ENCODE results near the gene MEF2D. TPM values are rescaled to one million over a fixed set of nuclear protein-coding genes. Genes with fewer than 3 reads are reported as not detected.

The MEF2D gene
- total RNA-seq, 1 experiment from 2014 or later: 18.3 TPM

- CTCF ChIA-PET: no interaction called here
- intact Hi-C loops (cut with micrococcal nuclease; ENCODE audit: unreplicated experiment): no loop called here
- peaks cover 12% of the 10 kb centered on the region for H3K36me3 ChIP-seq (ENCODE audit: insufficient read depth, low read length, poor library complexity, severe bottlenecking)
These were observed 48.8 kb upstream of the MEF2D start for GRCh38 chr1:156549390-156549789.

GRCh38 chr1:156547982-156548381 lies 47.4 kb upstream of the MEF2D start:
- H3K4me1 ChIP-seq (ENCODE audit: insufficient read depth, low read length, poor library complexity, severe bottlenecking): no peaks in the 10 kb centered on the region
- no peak overlapping the region for H3K4me3 ChIP-seq (ENCODE audit: low read depth, low read length, poor library complexity, severe bottlenecking)
- no TSS peak for BruUV-seq (replicated peaks)
- POLR2A ChIA-PET (ENCODE audit: low non-redundant PET): no interaction called here
- H3K36me3 ChIP-seq (ENCODE audit: insufficient read depth, low read length, poor library complexity, severe bottlenecking): peaks cover 8% of the 10 kb centered on the region
- intact Hi-C loops (cut with micrococcal nuclease; ENCODE audit: unreplicated experiment): no loop called here
- CTCF ChIA-PET: no interaction called here
- TF ChIP-seq CTCF (conservative IDR thresholded peaks at IDR 0.05; ENCODE audit: low read depth, low read length) (no peak), EZH2 (IDR thresholded peaks at IDR 0.05; ENCODE audit: borderline replicate concordance, low read depth, low read length, poor library complexity, severe bottlenecking) (no peak)
- no peak for DNase-seq (ENCODE audit: low spot score)
- no peaks in the 10 kb centered on the region for H3K9me3 ChIP-seq (ENCODE audit: low read depth, low read length, poor library complexity, severe bottlenecking)
- H3K27me3 ChIP-seq (replicated peaks; ENCODE audit: insufficient read depth, low read depth, low read length, poor library complexity): no peaks in the 10 kb centered on the region
- no peak overlapping the region for H3K27ac ChIP-seq (ENCODE audit: low read depth, low read length, poor library complexity, severe bottlenecking)

More at GRCh38 chr1:156549390-156549789, 48.8 kb upstream of the MEF2D start:
- TF ChIP-seq CTCF (conservative IDR thresholded peaks at IDR 0.05; ENCODE audit: low read depth, low read length): no peak
- no peak for TF ChIP-seq EZH2 (IDR thresholded peaks at IDR 0.05; ENCODE audit: borderline replicate concordance, low read depth, low read length, poor library complexity, severe bottlenecking)
- POLR2A ChIA-PET (ENCODE audit: low non-redundant PET): no interaction called here
- Histone ChIP-seq H3K9me3 (ENCODE audit: low read depth, low read length, poor library complexity, severe bottlenecking) (no peaks in the 10 kb centered on the region), H3K4me3 (ENCODE audit: low read depth, low read length, poor library complexity, severe bottlenecking) (no peak overlapping the region), H3K4me1 (ENCODE audit: insufficient read depth, low read length, poor library complexity, severe bottlenecking) (no peaks in the 10 kb centered on the region), H3K27ac (ENCODE audit: low read depth, low read length, poor library complexity, severe bottlenecking) (no peak overlapping the region), H3K27me3 (replicated peaks; ENCODE audit: insufficient read depth, low read depth, low read length, poor library complexity) (no peaks in the 10 kb centered on the region)
- BruUV-seq (replicated peaks): no TSS peak
- no peak for DNase-seq (ENCODE audit: low spot score)

- no peak for DNase-seq (ENCODE audit: low spot score)
- Histone ChIP-seq H3K4me1 (ENCODE audit: insufficient read depth, low read length, poor library complexity, severe bottlenecking) (no peaks in the 10 kb centered on the region), H3K4me3 (ENCODE audit: low read depth, low read length, poor library complexity, severe bottlenecking) (no peak overlapping the region), H3K27me3 (replicated peaks; ENCODE audit: insufficient read depth, low read depth, low read length, poor library complexity) (no peaks in the 10 kb centered on the region), H3K9me3 (ENCODE audit: low read depth, low read length, poor library complexity, severe bottlenecking) (no peaks in the 10 kb centered on the region), H3K36me3 (ENCODE audit: insufficient read depth, low read length, poor library complexity, severe bottlenecking) (peaks cover 9% of the 10 kb centered on the region), H3K27ac (ENCODE audit: low read depth, low read length, poor library complexity, severe bottlenecking) (no peak overlapping the region)
- CTCF ChIA-PET: no interaction called here
- BruUV-seq (replicated peaks): no TSS peak
- intact Hi-C loops (cut with micrococcal nuclease; ENCODE audit: unreplicated experiment): no loop called here
- POLR2A ChIA-PET (ENCODE audit: low non-redundant PET): no interaction called here
- TF ChIP-seq EZH2 (IDR thresholded peaks at IDR 0.05; ENCODE audit: borderline replicate concordance, low read depth, low read length, poor library complexity, severe bottlenecking) (no peak), CTCF (conservative IDR thresholded peaks at IDR 0.05; ENCODE audit: low read depth, low read length) (no peak)
These were observed 46.9 kb upstream of the MEF2D start for GRCh38 chr1:156547434-156547833.

Data from A673 (cell line).